Fibroblast of skin of left quadriceps (primary cell): ENCODE results near the gene XXYLT1.

Source experiments
- DNase-seq, 2 experiments: peaks; one replicate each; pipeline ENCODE4 v3.0.0-alpha.2; 2013; ENCODE audit warnings: low read depth in 2 of 2

XXYLT1 gene

GRCh38 chr3:195028877-195029606, 241.9 kb downstream of the XXYLT1 start:
- no peak for DNase-seq

GRCh38 chr3:195025884-195026200, 245.1 kb downstream of the XXYLT1 start:
- no peak for DNase-seq

- DNase-seq, result no peak
Measured at GRCh38 chr3:195025056-195025883, 245.7 kb downstream of the XXYLT1 start.

- no peak for DNase-seq
Measured at GRCh38 chr3:195023989-195024388, 247.0 kb downstream of the XXYLT1 start.

- DNase-seq, result no peak
Measured at GRCh38 chr3:195023576-195023975, 247.4 kb downstream of the XXYLT1 start.

- no peak for DNase-seq
Measured at GRCh38 chr3:195021692-195022091, 249.3 kb downstream of the XXYLT1 start.

- no peak for DNase-seq
Measured at GRCh38 chr3:195020921-195021320, 250.0 kb downstream of the XXYLT1 start.

GRCh38 chr3:195020185-195020584, 250.8 kb downstream of the XXYLT1 start:
- DNase-seq, result no peak

- DNase-seq, result no peak
Measured at GRCh38 chr3:195019335-195019734, 251.6 kb downstream of the XXYLT1 start.
